Astrocyte of the cerebellum (primary cell): ENCODE data around the gene DPY19L2.
A peak's percentile ranks its signal among the peaks of the same experiment; 100 is the strongest.
"Not testable (repeated sequence)": the region's sequence is repeated elsewhere in the genome, so short reads cannot be mapped to it uniquely, and the experiment has no call there.

Experiments
- DNase-seq: peaks from one replicate; pipeline ENCODE4 v3.0.0-alpha.2; 2011; ENCODE audit warnings: low read depth
- H3K4me3 ChIP-seq: 2 replicates; pipeline ENCODE4 v1.5.1; 2011; ENCODE audit warnings: mild to moderate bottlenecking, low read depth, low read length, moderate library complexity
- in situ Hi-C: cut with HindIII; loops from 2 replicates; pipeline ENCODE4 v1.10.0; 2017; ENCODE audit warnings: low sequenced_read_pairs
- TF ChIP-seq, protein P1 (sequence below): IDR thresholded peaks from 2 replicates; pipeline ENCODE4 v1.5.1; 2012; ENCODE audit warnings: low read length, low read depth, moderate library complexity, mild to moderate bottlenecking; ENCODE audit errors: missing control alignments

Gene DPY19L2

GRCh38 chr12:63668028-63668799 is at the start of gene DPY19L2:
DPY19L2 (minus strand) TSS chr12:63668493; CDS start chr12:63668393, 100 bp downstream.
- peak within 1 kb of the TSS; percentile 56 for H3K4me3 ChIP-seq
- TF ChIP-seq, protein P1, sequence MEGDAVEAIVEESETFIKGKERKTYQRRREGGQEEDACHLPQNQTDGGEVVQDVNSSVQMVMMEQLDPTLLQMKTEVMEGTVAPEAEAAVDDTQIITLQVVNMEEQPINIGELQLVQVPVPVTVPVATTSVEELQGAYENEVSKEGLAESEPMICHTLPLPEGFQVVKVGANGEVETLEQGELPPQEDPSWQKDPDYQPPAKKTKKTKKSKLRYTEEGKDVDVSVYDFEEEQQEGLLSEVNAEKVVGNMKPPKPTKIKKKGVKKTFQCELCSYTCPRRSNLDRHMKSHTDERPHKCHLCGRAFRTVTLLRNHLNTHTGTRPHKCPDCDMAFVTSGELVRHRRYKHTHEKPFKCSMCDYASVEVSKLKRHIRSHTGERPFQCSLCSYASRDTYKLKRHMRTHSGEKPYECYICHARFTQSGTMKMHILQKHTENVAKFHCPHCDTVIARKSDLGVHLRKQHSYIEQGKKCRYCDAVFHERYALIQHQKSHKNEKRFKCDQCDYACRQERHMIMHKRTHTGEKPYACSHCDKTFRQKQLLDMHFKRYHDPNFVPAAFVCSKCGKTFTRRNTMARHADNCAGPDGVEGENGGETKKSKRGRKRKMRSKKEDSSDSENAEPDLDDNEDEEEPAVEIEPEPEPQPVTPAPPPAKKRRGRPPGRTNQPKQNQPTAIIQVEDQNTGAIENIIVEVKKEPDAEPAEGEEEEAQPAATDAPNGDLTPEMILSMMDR, result no peak
- in situ Hi-C loops, result no loop called here
- peak; percentile 8 for DNase-seq

DNA sequence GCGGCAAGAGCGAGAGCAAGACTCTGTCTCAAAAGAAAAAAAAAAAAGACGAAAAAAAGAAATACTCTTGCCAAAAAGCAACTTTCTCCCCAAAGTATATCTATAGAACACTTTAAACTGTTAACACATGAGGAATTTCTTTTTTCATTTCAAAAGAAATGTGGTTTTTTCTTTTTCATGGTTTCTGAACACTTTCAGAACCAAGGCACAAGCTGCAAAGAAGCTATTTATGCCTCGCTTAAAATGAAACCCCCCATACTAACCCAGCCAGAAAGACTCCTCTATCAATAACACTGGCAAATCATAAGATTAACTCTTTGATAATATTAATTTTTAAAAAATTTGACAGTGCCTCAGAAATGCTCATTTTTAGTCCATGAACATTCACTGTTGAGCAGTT is 48.6 kb upstream of the DPY19L2 start:
- DNase-seq, in situ Hi-C loops, H3K4me3 ChIP-seq: not testable (repeated sequence)

DNA sequence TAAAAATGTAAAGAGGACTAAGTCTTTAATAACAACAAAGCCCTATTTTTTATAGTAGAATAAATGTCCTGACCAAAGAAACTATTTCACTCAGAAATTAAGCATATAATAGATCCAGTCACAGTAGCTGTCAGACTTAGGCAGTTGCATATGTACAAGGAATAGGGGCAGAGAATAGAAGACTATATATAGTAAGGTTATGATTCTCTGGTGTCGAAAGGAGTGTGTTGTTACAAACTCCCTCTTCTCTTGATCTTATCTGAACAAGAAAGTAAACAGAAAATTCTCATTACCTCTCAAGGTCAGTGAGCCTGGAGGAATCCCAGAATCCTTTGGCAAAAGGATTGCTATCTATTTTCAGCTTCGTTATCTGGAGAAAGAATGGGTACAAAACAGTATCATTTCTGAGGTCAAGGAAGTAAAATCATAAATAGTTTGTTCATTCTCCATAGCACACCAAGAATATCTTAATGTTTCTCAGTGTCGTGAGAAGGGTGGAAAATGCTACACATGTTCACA is 46.9 kb upstream of the DPY19L2 start:
- in situ Hi-C loops, DNase-seq, H3K4me3 ChIP-seq: not testable (repeated sequence)

DNA sequence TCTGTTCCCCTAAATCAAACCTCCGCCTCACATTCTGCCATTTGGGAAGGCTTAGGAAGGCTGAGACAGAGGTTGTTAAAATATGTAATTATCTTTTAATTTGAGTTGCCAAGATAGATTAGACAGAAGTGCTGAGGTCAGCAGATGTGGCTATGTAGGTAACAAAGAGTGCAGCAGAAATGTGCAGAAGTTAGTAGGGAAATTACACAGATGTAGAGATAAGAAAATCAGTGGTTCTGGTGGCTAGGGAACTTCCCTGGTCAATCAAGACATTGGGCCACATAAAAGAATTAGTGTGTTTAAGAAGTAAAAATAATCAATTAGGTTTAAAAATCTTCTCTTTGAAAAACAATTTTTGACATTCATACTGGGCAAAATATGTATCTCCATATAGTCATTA is 46.1 kb upstream of the DPY19L2 start:
- H3K4me3 ChIP-seq, in situ Hi-C loops, DNase-seq: not testable (repeated sequence)

GRCh38 chr12:63713681-63714075 is 45.4 kb upstream of the DPY19L2 start:
- in situ Hi-C loops, DNase-seq, H3K4me3 ChIP-seq: not testable (repeated sequence)

DNA sequence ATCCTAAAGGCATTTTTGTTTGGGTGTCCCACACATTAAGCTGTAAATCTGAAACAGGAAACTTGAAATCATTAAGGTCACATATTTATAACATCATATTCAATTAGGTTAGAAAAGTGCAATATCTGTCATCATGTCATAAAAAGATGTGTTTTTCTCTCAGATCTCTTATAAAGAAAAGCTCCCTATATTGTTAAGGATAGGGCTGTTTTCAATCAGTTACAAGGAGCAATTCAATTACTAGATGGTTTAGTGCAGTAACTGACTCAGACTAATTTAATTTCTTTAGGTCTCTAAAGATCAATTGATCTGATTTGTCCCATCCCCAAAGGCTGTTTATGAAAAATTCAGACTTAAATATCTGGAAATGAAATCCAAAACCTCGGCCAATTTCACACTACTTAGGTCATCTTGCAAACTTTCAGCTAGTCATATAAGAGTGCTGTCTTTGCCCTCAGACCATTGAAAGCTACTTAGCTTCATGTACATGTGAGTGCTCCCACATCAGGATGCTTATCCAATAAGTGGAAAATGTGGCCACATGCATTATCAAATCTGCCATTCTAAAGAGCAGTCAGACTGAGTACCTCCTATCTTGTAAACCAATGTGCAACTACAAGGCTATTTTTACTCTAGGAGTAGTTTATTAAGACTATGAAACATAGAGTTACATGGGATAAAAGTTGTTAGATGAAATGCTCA is 44.8 kb upstream of the DPY19L2 start:
- DNase-seq, H3K4me3 ChIP-seq, in situ Hi-C loops: not testable (repeated sequence)

DNA sequence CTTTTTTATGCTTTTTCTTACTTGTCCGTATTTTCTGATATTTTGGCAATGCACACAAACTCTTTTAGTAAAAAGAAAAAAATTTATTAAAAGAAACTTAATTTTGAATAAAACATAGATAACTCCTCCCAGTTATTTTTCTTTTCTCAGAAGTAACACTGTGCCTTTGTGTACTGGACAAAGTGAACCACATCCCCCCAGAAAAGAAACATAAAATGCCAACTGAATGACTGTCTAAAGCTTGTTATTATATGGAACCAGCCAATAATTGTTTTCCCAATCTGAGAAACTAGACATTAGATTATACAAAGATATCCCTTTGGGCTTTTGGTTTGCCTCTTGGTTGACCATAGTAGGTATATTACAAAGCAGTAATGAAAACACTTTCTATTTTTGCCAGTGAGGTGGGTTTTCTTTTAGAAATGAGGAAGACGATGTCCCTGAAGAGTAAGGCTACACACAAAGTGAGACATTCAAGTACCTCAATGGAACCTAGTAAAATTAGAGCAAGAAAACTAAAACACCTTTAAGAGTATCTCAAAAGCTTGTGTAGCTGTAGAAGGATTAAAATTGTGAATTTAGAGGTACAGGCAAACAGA is 44.2 kb upstream of the DPY19L2 start:
- in situ Hi-C loops, DNase-seq, H3K4me3 ChIP-seq: not testable (repeated sequence)

DNA sequence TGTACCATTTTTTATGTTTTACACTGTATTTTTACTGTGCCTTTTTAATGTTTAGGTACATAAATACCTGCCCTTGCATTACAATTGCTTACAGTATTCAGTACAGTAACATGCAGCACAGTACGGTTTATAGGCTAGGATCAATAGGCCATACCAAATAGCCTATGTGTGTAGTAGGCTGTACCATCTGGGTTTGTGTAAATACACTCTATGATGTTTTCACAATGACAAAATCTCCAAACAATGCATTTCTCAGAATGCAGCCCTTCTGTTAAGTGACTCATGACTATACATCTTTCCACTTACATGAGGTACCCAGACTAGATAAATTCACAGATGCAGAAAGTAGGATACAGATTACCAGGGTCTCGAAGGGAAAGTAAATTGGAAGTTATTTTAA is 43.0 kb upstream of the DPY19L2 start:
- in situ Hi-C loops, DNase-seq, H3K4me3 ChIP-seq: not testable (repeated sequence)

DNA sequence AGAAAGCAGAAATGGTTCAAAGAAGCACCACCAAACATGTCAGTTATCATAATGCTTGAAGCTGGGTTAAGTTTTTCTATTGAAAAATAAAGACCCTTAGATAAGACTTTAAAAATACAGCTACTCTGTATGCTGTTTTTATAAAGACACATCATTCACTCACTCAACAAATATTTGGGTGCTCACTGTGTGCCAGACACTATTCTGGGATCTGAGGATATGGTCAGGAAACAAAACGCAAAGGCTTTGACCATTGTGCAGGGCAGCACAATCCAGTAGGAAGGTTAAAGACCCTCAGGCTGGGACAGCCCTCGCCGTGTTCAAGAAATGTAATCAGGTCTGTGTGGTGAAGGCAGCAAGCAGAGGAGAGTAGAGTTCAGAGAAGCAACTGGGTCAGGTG is 38.0 kb upstream of the DPY19L2 start:
- in situ Hi-C loops, result no loop called here
- no peak overlapping the region for H3K4me3 ChIP-seq
- DNase-seq, result no peak
- TF ChIP-seq, protein P1, result no peak

GRCh38 chr12:63699678-63700382 is 31.5 kb upstream of the DPY19L2 start:
- H3K4me3 ChIP-seq, in situ Hi-C loops, DNase-seq: not testable (repeated sequence)

DNA sequence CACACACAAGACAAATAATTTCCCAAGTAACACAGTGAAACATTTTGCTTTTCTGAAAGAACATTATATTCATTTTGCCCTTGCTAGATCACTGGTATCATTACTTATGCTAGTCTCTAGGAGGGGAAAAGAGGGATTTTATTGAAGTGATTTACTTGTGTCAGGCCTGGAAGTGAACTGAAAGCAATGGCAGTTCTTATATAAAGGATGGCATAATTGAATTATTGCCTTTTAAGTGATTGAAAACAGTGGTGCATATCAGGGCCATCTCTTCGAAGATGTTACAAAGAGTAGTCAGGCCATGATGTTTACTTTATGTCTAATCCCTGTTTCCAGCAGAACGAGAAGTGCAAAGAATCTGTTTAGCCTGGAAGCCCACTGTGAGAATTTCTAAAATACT is 30.7 kb upstream of the DPY19L2 start:
- DNase-seq, in situ Hi-C loops: not testable (repeated sequence)

GRCh38 chr12:63690837-63691236 is 22.5 kb upstream of the DPY19L2 start:
- DNase-seq, in situ Hi-C loops, H3K4me3 ChIP-seq: not testable (repeated sequence)

More for the DNA sequence above, 30.7 kb upstream of the DPY19L2 start:
- H3K4me3 ChIP-seq, result not testable (repeated sequence)

DNA sequence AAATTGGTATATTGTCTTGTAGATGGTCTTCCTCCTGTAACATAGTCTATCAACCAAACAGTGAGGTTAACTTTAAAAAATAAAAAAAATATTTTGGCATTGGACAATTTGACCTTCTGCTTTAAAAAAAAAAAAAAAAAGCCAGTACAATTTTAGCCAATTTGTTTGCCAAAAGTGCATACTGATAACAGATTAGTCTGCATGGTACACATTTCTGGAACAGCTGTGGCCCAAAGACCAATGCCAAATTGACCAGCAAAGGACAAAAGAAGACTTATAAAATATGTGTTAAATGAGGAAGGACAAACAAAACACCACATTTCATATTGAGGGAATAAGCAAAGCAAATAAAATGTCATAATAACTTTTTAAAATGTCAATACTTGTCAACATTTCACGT is 20.8 kb upstream of the DPY19L2 start:
- H3K4me3 ChIP-seq, DNase-seq, in situ Hi-C loops: not testable (repeated sequence)

DNA sequence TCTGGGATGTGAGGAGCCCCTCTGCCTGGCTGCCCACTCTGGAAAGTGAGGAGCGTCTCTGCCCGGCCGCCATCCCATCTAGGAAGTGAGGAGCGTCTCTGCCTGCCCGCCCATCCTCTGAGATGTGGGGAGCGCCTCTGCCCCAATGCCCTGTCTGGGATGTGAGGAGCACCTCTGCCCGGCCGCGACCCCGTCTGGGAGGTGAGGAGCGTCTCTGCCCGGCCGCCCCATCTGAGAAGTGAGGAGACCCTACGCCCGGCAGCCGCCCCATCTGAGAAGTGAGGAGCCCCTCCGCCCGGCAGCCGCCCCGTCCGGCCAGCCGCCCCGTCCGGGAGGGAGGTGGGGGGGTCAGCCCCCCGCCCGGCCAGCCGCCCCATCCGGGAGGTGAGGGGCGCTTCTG is 18.3 kb upstream of the DPY19L2 start:
- H3K4me3 ChIP-seq, DNase-seq, in situ Hi-C loops: not testable (repeated sequence)
